ENCODE results near the gene KIF5C.

The KIF5C gene

GRCh38 chr2:149056541-149057255 is 181.7 kb downstream of the KIF5C start:
- DNase-seq = no peak

- no peak for DNase-seq
Observed at GRCh38 chr2:149057401-149057800, 182.4 kb downstream of the KIF5C start.

- no peak for DNase-seq
Observed at GRCh38 chr2:149058936-149059335, 183.9 kb downstream of the KIF5C start.

GRCh38 chr2:149059822-149060221 is 184.8 kb downstream of the KIF5C start:
- DNase-seq = no peak

GRCh38 chr2:149061133-149061745 is 186.2 kb downstream of the KIF5C start:
- no peak for DNase-seq

- no peak for DNase-seq
Observed at GRCh38 chr2:149062531-149062930, 187.5 kb downstream of the KIF5C start.

GRCh38 chr2:149063177-149063576 is 188.2 kb downstream of the KIF5C start:
- DNase-seq = no peak

- no peak for DNase-seq
Observed at GRCh38 chr2:149064365-149064841, 189.4 kb downstream of the KIF5C start.

- DNase-seq = no peak
Observed at GRCh38 chr2:149064856-149065630, 190.0 kb downstream of the KIF5C start.

GRCh38 chr2:149068225-149068995 is 193.4 kb downstream of the KIF5C start:
- DNase-seq = no peak

GRCh38 chr2:149068996-149069888 is 194.2 kb downstream of the KIF5C start:
- peak; percentile 40 to 50 for DNase-seq

GRCh38 chr2:149070681-149071320 is 195.8 kb downstream of the KIF5C start:
- DNase-seq = no peak

- DNase-seq = no peak
Observed at GRCh38 chr2:149075105-149075504, 200.1 kb downstream of the KIF5C start.

- no peak for DNase-seq
Observed at GRCh38 chr2:149075853-149076252, 200.8 kb downstream of the KIF5C start.
